ENCODE results near the gene ZIM2.

Gene ZIM2

GRCh38 chr19:56838909-56839651 lies 1.4 kb downstream of the ZIM2 start:
- DNase-seq, result no peak

GRCh38 chr19:56838024-56838908 lies 2.3 kb downstream of the ZIM2 start:
- DNase-seq, result no peak

GRCh38 chr19:56837492-56838023 lies 3.0 kb downstream of the ZIM2 start:
- no peak for DNase-seq

- DNase-seq, result no peak
Measured at GRCh38 chr19:56837004-56837403, 3.5 kb downstream of the ZIM2 start.

DNA sequence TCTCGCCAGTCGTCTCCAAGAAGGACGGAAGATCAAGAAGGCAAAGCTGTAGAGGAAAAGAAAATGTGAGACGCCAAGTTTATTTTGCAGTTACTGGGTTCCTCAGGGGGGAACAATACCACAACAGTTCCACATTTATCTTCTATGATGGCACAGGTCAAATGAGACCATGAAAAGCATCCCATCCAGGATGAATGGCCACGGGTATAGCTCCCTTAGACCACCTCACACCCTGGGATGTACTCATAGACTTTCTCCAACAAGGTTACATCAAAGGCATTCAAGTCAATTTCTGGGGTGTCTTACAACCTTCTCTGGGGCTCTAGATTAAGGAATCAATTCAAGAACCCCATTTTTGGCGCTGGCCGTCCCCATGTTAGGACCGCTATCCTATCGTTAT lies 4.5 kb downstream of the ZIM2 start:
- DNase-seq, result no peak

- DNase-seq, result no peak
Measured at GRCh38 chr19:56835401-56835800, 5.1 kb downstream of the ZIM2 start.

GRCh38 chr19:56834564-56835375 lies 5.8 kb downstream of the ZIM2 start:
- no peak for DNase-seq

GRCh38 chr19:56832352-56832928 lies 8.1 kb downstream of the ZIM2 start:
- no peak for DNase-seq

DNA sequence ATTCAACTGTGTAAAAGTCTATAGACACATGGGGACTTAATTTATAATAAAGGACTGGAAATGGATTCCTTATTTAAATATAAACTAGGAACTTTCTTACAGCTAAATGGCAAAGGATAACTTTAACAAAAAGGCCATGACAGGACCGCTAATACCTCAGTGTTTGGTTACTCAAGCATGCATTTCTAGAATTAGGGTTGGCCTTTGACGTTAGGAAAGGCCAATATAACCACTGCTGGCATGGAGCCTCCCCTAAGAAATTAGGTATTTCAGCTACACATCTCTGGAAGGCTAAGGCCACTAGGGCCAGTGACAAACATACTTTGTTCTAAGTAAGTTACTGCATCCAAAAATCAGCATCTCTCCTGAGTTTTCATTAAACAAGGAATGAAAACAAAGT lies 9.3 kb downstream of the ZIM2 start:
- DNase-seq, result no peak

DNA sequence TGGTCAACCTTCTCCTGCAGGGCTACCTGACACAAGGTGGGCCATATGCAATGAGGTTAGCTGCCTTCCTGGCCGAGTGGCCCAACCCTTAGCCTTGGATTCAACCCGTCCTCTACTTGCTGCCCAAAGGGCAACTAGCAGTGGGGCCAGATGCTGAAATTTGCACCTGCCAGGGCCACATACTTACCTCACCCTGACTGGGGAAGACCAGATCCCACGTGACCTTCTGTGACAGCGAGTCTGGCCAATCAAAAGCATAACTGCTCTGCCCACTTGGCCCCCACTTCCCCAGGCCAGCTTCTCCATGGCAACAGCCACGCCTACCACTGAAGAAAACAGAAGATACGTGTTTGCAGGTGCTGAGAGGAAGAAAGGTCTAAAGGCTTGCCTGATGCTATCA lies 10.9 kb downstream of the ZIM2 start:
- no peak for DNase-seq

GRCh38 chr19:56827708-56828107 lies 12.8 kb downstream of the ZIM2 start:
- DNase-seq, result no peak

DNA sequence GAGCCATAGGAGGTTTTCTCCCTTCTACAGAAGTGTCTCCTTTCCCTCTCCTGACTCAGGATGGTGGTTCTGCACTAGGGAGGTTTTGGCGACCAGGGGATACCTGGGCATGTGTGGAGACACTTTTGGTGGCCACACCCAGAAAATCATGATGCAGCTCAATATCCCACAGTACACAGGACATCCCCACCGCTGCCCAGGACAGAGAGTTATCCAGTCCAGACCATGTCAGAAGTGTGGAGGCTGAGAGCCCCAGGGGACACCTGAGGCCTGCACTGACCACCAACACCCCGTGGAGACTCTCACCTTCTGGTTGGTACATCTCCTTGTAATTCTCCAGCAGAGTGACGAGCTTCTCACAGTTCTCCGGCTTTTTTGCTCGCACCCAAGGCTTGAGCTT lies 16.6 kb downstream of the ZIM2 start:
- no peak for DNase-seq

DNA sequence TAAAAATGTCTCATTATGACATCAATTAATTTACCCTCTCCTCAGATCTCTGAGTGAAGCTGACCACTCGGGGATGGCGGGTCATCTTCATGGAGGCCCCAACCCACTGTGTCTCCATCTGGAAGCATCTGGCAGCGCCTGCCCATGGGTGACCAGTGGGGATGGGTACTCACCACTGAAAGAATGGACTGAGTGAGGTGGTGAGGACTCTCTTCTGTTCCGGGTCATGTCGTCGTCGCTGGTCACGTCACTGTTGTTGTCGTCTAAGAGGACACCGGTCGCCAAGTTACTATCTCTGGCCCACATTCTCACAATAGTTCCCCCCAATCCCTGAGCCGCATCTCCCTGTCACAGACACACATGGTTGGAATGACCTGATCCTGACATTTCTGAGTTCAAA lies 17.1 kb downstream of the ZIM2 start:
- DNase-seq, result no peak

GRCh38 chr19:56822755-56823154 lies 17.8 kb downstream of the ZIM2 start:
- DNase-seq, result no peak

DNA sequence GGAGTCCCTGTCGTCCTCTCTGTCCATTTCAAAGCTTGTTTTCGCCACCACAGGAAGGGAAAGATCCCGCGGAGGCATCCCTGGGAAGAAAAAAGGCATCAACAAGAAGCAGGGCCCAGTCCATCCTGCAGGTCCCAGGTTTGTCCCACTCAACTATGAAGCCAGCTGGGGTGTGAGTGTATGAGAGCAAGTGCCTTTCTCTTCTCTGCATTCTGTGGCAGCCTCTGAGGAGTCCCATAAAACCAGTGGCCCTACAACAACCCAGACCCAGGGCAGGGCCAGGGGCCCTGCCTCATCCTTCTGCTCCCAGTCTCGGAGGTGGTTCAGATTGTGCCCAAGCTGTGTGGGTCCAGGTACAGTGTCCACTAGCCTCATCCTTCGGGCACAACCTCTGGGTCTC lies 18.9 kb downstream of the ZIM2 start:
- no peak for DNase-seq

GRCh38 chr19:56821209-56821608 lies 19.3 kb downstream of the ZIM2 start:
- DNase-seq, result no peak

- DNase-seq, result no peak
Measured at GRCh38 chr19:56819166-56819565, 21.4 kb downstream of the ZIM2 start.

- DNase-seq, result no peak
Measured at GRCh38 chr19:56814656-56815055, 25.9 kb downstream of the ZIM2 start.

DNA sequence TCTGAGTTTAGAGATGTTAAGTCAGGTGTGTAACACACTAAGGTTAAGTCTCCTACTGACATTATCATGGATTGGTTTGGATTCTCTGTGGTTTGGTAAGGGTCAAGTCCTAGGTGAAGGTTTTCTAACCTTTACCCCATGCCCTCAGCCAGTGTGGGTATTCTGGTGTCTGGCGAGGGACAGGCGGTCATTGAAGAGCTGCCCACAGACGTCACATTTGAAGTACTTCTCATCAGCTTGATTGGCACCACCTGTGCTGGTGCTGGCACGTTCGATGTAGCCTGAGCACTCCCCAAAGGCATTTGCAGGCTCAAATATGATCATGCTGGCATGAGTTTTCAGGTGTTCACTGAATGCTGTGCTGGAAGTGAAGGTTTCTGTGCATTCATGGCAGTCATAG lies 27.0 kb downstream of the ZIM2 start:
- DNase-seq, result no peak

- no peak for DNase-seq
Measured at GRCh38 chr19:56811480-56811879, 29.0 kb downstream of the ZIM2 start.

- DNase-seq, result no peak
Measured at GRCh38 chr19:56810260-56810659, 30.3 kb downstream of the ZIM2 start.

GRCh38 chr19:56808717-56809392 lies 31.7 kb downstream of the ZIM2 start:
- no peak for DNase-seq
